Endodermal cell (in vitro differentiated cells): Measurements from ENCODE around the gene IDE. TPM values are rescaled to one million over a fixed set of nuclear protein-coding genes. Genes with fewer than 3 reads are reported as not detected.

Experiments used
- DNase-seq: peaks from one replicate; pipeline ENCODE4 v3.0.0-alpha.2; 2017
- H3K27ac ChIP-seq: 2 replicates; pipeline ENCODE4 v1.5.1; 2013; ENCODE audit warnings: mild to moderate bottlenecking, low read depth, low read length, moderate library complexity
- H3K27me3 ChIP-seq: 2 replicates; pipeline ENCODE4 v1.6.1; 2013; ENCODE audit warnings: mild to moderate bottlenecking, low read length, moderate library complexity; ENCODE audit not compliant: insufficient read depth, control insufficient read depth, poor library complexity, severe bottlenecking
- H3K36me3 ChIP-seq: 2 replicates; pipeline ENCODE4 v1.7.0; 2013; ENCODE audit warnings: mild to moderate bottlenecking, low read length, moderate library complexity; ENCODE audit not compliant: control insufficient read depth, insufficient read depth
- H3K4me1 ChIP-seq: one replicate; pipeline ENCODE4 v1.7.0; 2013; ENCODE audit warnings: low read length; ENCODE audit not compliant: control insufficient read depth, insufficient read depth
- H3K4me3 ChIP-seq: 2 replicates; pipeline ENCODE4 v1.5.1; 2013; ENCODE audit warnings: mild to moderate bottlenecking, low read length, moderate library complexity
- H3K9ac ChIP-seq: 2 replicates; pipeline ENCODE4 v1.6.1; 2013; ENCODE audit warnings: mild to moderate bottlenecking, low read length, moderate library complexity; ENCODE audit not compliant: poor library complexity, severe bottlenecking; ENCODE audit errors: extremely low read depth
- H3K9me3 ChIP-seq: 2 replicates; pipeline ENCODE4 v1.6.1; 2013; ENCODE audit warnings: mild to moderate bottlenecking, low read length, moderate library complexity; ENCODE audit not compliant: control insufficient read depth
- H3K27ac Mint-ChIP-seq: 2 replicates; pipeline ENCODE4 v1.8.0; 2020; ENCODE audit warnings: mixed read lengths
- H3K27me3 Mint-ChIP-seq: 2 replicates; pipeline ENCODE4 v1.8.0; 2021; ENCODE audit warnings: mild to moderate bottlenecking, mixed read lengths; ENCODE audit not compliant: insufficient read depth
- H3K36me3 Mint-ChIP-seq: 2 replicates; pipeline ENCODE4 v1.8.0; 2020; ENCODE audit warnings: low read depth, mixed read lengths
- H3K4me1 Mint-ChIP-seq: 2 replicates; pipeline ENCODE4 v1.8.0; 2020; ENCODE audit warnings: mixed read lengths
- H3K4me3 Mint-ChIP-seq: 2 replicates; pipeline ENCODE4 v1.8.0; 2020; ENCODE audit warnings: mild to moderate bottlenecking, moderate library complexity, mixed read lengths
- H3K9me3 Mint-ChIP-seq: 2 replicates; pipeline ENCODE4 v1.8.0; 2020; ENCODE audit warnings: mild to moderate bottlenecking, mixed read lengths
- CTCF ChIP-seq: fragments of 200-600 bp; sonication (generic); conservative IDR thresholded peaks from 2 replicates; pipeline ENCODE4 v1.5.0; 2021; ENCODE audit warnings: antibody characterized with exemption, mild to moderate bottlenecking
- WGBS, 2 experiments: methylation state at CpG; one replicate each; pipeline versions ENCODE4 v1.1.5 to v1.1.7; 2013; ENCODE audit warnings: missing lambda C conversion rate in 2 of 2, mixed read lengths in 1 of 2; ENCODE audit not compliant: insufficient coverage in 1 of 2, insufficient read length in 1 of 2; 5-methylcytosine and 5-hydroxymethylcytosine counted together
- total RNA-seq, 2 donors: library from RNA; stranded (reverse); fragmentation: NEBNext Ultra II Directional in 1 of 2; extraction: Animal tissue kit (Norgen Biotek cat#: 25700) in 1 of 2; gene quantifications; 2 replicates in 1 of 2; 3 replicates in 1 of 2; pipeline ENCODE4 v1.2.1, GENCODE V29; 2021

IDE gene
- total RNA-seq, 2 donors from 2014 or later = 56.3 to 63.3 TPM

- peak overlapping the region; percentile 50 for H3K4me3 Mint-ChIP-seq
- DNase-seq = peak; percentile 73
Observed at GRCh38 chr10:92420546-92421275, 153.2 kb downstream of the IDE start.

GRCh38 chr10:92419740-92420545 lies 153.9 kb downstream of the IDE start:
- Mint-ChIP-seq H3K27me3 (peaks cover 58% of the 10 kb centered on the region), H3K4me1 (peaks cover 5% of the 10 kb centered on the region), H3K27ac (no peak overlapping the region), H3K4me3 (peak overlapping the region; percentile 50), H3K36me3 (no peaks in the 10 kb centered on the region), H3K9me3 (peaks cover 19% of the 10 kb centered on the region)
- Histone ChIP-seq H3K36me3 (no peaks in the 10 kb centered on the region), H3K4me1 (no peaks in the 10 kb centered on the region), H3K27ac (no peak overlapping the region), H3K4me3 (peak overlapping the region; percentile 40), H3K9ac (no peak overlapping the region), H3K9me3 (peaks cover 13% of the 10 kb centered on the region), H3K27me3 (peaks cover 15% of the 10 kb centered on the region)
- WGBS, 2 experiments = 61 to 69% methylated on average over 14 to 34 of the region's 34 CpGs
- peak; percentile 88 for DNase-seq
- peak; percentile 76 for TF ChIP-seq CTCF

More at GRCh38 chr10:92420546-92421275, 153.2 kb downstream of the IDE start:
- TF ChIP-seq CTCF = no peak
- Histone ChIP-seq H3K27me3 (peaks cover 15% of the 10 kb centered on the region), H3K4me1 (no peaks in the 10 kb centered on the region), H3K9me3 (peaks cover 13% of the 10 kb centered on the region), H3K36me3 (no peaks in the 10 kb centered on the region), H3K9ac (no peak overlapping the region), H3K27ac (no peak overlapping the region), H3K4me3 (peak overlapping the region; percentile 40)
- no peaks in the 10 kb centered on the region for H3K36me3 Mint-ChIP-seq
- WGBS, 2 experiments = 59 to 61% methylated on average over 43 to 46 of the region's 46 CpGs
- peaks cover 18% of the 10 kb centered on the region for H3K9me3 Mint-ChIP-seq
- H3K4me1 Mint-ChIP-seq = peaks cover 5% of the 10 kb centered on the region
- peaks cover 58% of the 10 kb centered on the region for H3K27me3 Mint-ChIP-seq
- no peak overlapping the region for H3K27ac Mint-ChIP-seq

GRCh38 chr10:92418891-92419290 lies 155.0 kb downstream of the IDE start:
- H3K27me3 Mint-ChIP-seq = peaks cover 56% of the 10 kb centered on the region
- Histone ChIP-seq H3K36me3 (no peaks in the 10 kb centered on the region), H3K27me3 (peaks cover 15% of the 10 kb centered on the region), H3K4me1 (no peaks in the 10 kb centered on the region), H3K9me3 (peaks cover 13% of the 10 kb centered on the region), H3K4me3 (no peak overlapping the region), H3K27ac (no peak overlapping the region), H3K9ac (no peak overlapping the region)
- no peak for DNase-seq
- WGBS, 2 experiments = 74 to 87% methylated on average over 5 to 7 of the region's 7 CpGs
- peaks cover 19% of the 10 kb centered on the region for H3K9me3 Mint-ChIP-seq
- H3K27ac Mint-ChIP-seq = no peak overlapping the region
- peaks cover 5% of the 10 kb centered on the region for H3K4me1 Mint-ChIP-seq
- no peak overlapping the region for H3K4me3 Mint-ChIP-seq
- no peaks in the 10 kb centered on the region for H3K36me3 Mint-ChIP-seq
- no peak for TF ChIP-seq CTCF
